HEK293 (cell line): ENCODE data around the gene ADPRHL1.

Source experiments
- CTCF ChIA-PET: fragments of 350-600 bp; formaldehyde crosslinking; extraction: SDS; loops from one replicate; lab custom pipeline; 2021; ENCODE audit warnings: antibody characterized with exemption; lab: Yijun Ruan, JAX
- POLR2A ChIA-PET: fragments of 300-600 bp; formaldehyde crosslinking; extraction: SDS; loops from one replicate; lab custom pipeline; 2020; ENCODE audit warnings: antibody characterized with exemption, inconsistent platforms; lab: Yijun Ruan, JAX
- H3K27ac ChIP-seq: fragments of 200-500 bp; sonication (Bioruptor generic); 2 replicates; pipeline ENCODE4 v1.5.1; 2014; ENCODE audit warnings: low read depth, low read length, control low read depth, inconsistent platforms; ENCODE audit errors: extremely low read depth
- H3K36me3 ChIP-seq, 2 experiments: fragments of 200-500 bp in 1 of 2; sonication (Bioruptor generic) in 1 of 2; 1 replicate in 1 of 2; 2 replicates in 1 of 2; pipeline ENCODE4 v1.5.1; 2014 to 2017; ENCODE audit warnings: inconsistent platforms in 2 of 2, low read length in 2 of 2; ENCODE audit not compliant: control insufficient read depth in 2 of 2, insufficient read depth in 1 of 2
- H3K4me1 ChIP-seq: fragments of 200-500 bp; sonication (Bioruptor generic); 2 replicates; pipeline ENCODE4 v1.5.1; 2014; ENCODE audit warnings: mild to moderate bottlenecking, low read length, inconsistent platforms; ENCODE audit not compliant: control insufficient read depth, insufficient read depth
- H3K4me3 ChIP-seq: 2 replicates; pipeline ENCODE4 v1.5.1; 2011; ENCODE audit warnings: low read depth, mild to moderate bottlenecking, control low read depth, low read length, moderate library complexity
- H3K9me3 ChIP-seq: fragments of 200-500 bp; sonication (Bioruptor generic); 2 replicates; pipeline ENCODE4 v1.5.1; 2014; ENCODE audit warnings: low read depth, low read length, inconsistent platforms; ENCODE audit not compliant: control insufficient read depth, insufficient read depth
- BCL11B ChIP-seq: fragments of 450-650 bp; formaldehyde crosslinking; IDR thresholded peaks from 2 replicates; pipeline ENCODE4 v1.5.1; 2016; ENCODE audit warnings: low read depth, missing biosample characterization, missing genetic modification characterization
- KLF1 ChIP-seq: fragments of 450-650 bp; formaldehyde crosslinking; IDR thresholded peaks from 2 replicates; pipeline ENCODE4 v1.5.1; 2016; ENCODE audit warnings: missing biosample characterization, missing genetic modification characterization
- MEIS1 ChIP-seq: sonication (generic); formaldehyde crosslinking; IDR thresholded peaks from 2 replicates; pipeline ENCODE4 v1.8.1; 2022; ENCODE audit warnings: missing genetic modification reagents, mild to moderate bottlenecking, borderline replicate concordance
- OVOL3 ChIP-seq: fragments of 450-650 bp; formaldehyde crosslinking; IDR thresholded peaks from 2 replicates; pipeline ENCODE4 v1.5.1; 2016; ENCODE audit warnings: missing biosample characterization, missing genetic modification characterization
- SCRT1 ChIP-seq: fragments of 450-650 bp; formaldehyde crosslinking; IDR thresholded peaks from 2 replicates; pipeline ENCODE4 v1.5.1; 2016; ENCODE audit warnings: missing biosample characterization, missing genetic modification characterization, borderline replicate concordance
- SP3 ChIP-seq: fragments of 450-650 bp; formaldehyde crosslinking; IDR thresholded peaks from 2 replicates; pipeline ENCODE4 v1.5.1; 2016; ENCODE audit warnings: missing biosample characterization, missing genetic modification characterization
- ZBTB49 ChIP-seq: fragments of 450-650 bp; formaldehyde crosslinking; IDR thresholded peaks from 2 replicates; pipeline ENCODE4 v1.5.1; 2016; ENCODE audit warnings: missing biosample characterization, missing genetic modification characterization, low read depth
- ZEB2 ChIP-seq: fragments of 450-650 bp; formaldehyde crosslinking; IDR thresholded peaks from 2 replicates; pipeline ENCODE4 v1.5.1; 2016; ENCODE audit warnings: missing biosample characterization, missing genetic modification characterization
- ZIC2 ChIP-seq: fragments of 450-650 bp; formaldehyde crosslinking; IDR thresholded peaks from 2 replicates; pipeline ENCODE4 v1.5.1; 2016; ENCODE audit warnings: missing biosample characterization, missing genetic modification characterization
- ZNF169 ChIP-seq: fragments of 450-650 bp; formaldehyde crosslinking; IDR thresholded peaks from 2 replicates; pipeline ENCODE4 v1.5.1; 2016; ENCODE audit warnings: missing biosample characterization, missing genetic modification characterization
- ZNF175 ChIP-seq: fragments of 450-650 bp; formaldehyde crosslinking; IDR thresholded peaks from 2 replicates; pipeline ENCODE4 v1.5.1; 2016; ENCODE audit warnings: missing biosample characterization, missing genetic modification characterization
- ZNF24 ChIP-seq: fragments of 450-650 bp; formaldehyde crosslinking; IDR thresholded peaks from 2 replicates; pipeline ENCODE4 v1.5.1; 2016; ENCODE audit warnings: missing biosample characterization, missing genetic modification characterization
- ZNF391 ChIP-seq: fragments of 450-650 bp; formaldehyde crosslinking; IDR thresholded peaks from 2 replicates; pipeline ENCODE4 v1.5.1; 2016; ENCODE audit warnings: low read depth, missing biosample characterization, missing genetic modification characterization, borderline replicate concordance
- ZNF48 ChIP-seq: fragments of 450-650 bp; formaldehyde crosslinking; IDR thresholded peaks from 2 replicates; pipeline ENCODE4 v1.5.1; 2016; ENCODE audit warnings: missing biosample characterization, missing genetic modification characterization
- ZNF544 ChIP-seq: fragments of 450-650 bp; formaldehyde crosslinking; IDR thresholded peaks from 2 replicates; pipeline ENCODE4 v1.5.0; 2017; ENCODE audit warnings: missing biosample characterization, missing genetic modification characterization
- ZNF600 ChIP-seq: fragments of 450-650 bp; formaldehyde crosslinking; IDR thresholded peaks from 2 replicates; pipeline ENCODE4 v1.5.1; 2016; ENCODE audit warnings: missing biosample characterization, missing genetic modification characterization
- ZNF621 ChIP-seq: fragments of 450-650 bp; formaldehyde crosslinking; IDR thresholded peaks from 2 replicates; pipeline ENCODE4 v1.5.1; 2017; ENCODE audit warnings: missing biosample characterization, missing genetic modification characterization
- ZNF626 ChIP-seq: fragments of 450-650 bp; sonication (Bioruptor Pico); formaldehyde crosslinking; IDR thresholded peaks from 2 replicates; pipeline ENCODE4 v1.5.1; 2018; ENCODE audit warnings: missing biosample characterization, missing genetic modification characterization, inconsistent platforms
- ZNF639 ChIP-seq: fragments of 450-650 bp; formaldehyde crosslinking; IDR thresholded peaks from 2 replicates; pipeline ENCODE4 v1.5.1; 2016; ENCODE audit warnings: missing biosample characterization, missing genetic modification characterization
- ZNF791 ChIP-seq: fragments of 450-650 bp; formaldehyde crosslinking; IDR thresholded peaks from 2 replicates; pipeline ENCODE4 v1.5.1; 2016; ENCODE audit warnings: missing biosample characterization, missing genetic modification characterization
- TF ChIP-seq, protein P1 (sequence below): sonication (generic); formaldehyde crosslinking; IDR thresholded peaks from 2 replicates; pipeline ENCODE4 v1.8.1; 2022; ENCODE audit warnings: mild to moderate bottlenecking, moderate library complexity, missing genetic modification reagents
- TF ChIP-seq, protein P2 (sequence below): fragments of 450-650 bp; formaldehyde crosslinking; IDR thresholded peaks from 2 replicates; pipeline ENCODE4 v1.5.1; 2016; ENCODE audit warnings: missing biosample characterization, missing genetic modification characterization
- TF ChIP-seq, protein P3 (sequence below): fragments of 450-650 bp; formaldehyde crosslinking; IDR thresholded peaks from 2 replicates; pipeline ENCODE4 v1.5.1; 2016; ENCODE audit warnings: missing biosample characterization, missing genetic modification characterization

ADPRHL1 gene

GRCh38 chr13:113489171-113489548 is 35.9 kb upstream of the ADPRHL1 start (continued):
- TF ChIP-seq ZEB2 (peak; percentile 52; the same call in 1 of the 2 replicates), KLF1 (tag by site-specific recombination) (no peak), ZNF24 (tag by site-specific recombination) (no peak), ZNF391 (tag by site-specific recombination) (no peak)

GRCh38 chr13:113488283-113488682 is 35.0 kb upstream of the ADPRHL1 start:
- Histone ChIP-seq H3K36me3 (peaks cover 0 to 4% of the 10 kb centered on the region in 2 experiments; a peak in 1 of 3 replicates), H3K27ac (no peak overlapping the region), H3K4me3 (no peak overlapping the region), H3K4me1 (peaks cover 12% of the 10 kb centered on the region), H3K9me3 (no peaks in the 10 kb centered on the region)
- ChIA-PET POLR2A (interaction anchor here (0.7 kb wide), 1 partner anchor 9 kb away, joined by 3 read pairs; no protein-coding TSS in a partner anchor), CTCF (interaction anchor here (1.5 to 1.7 kb wide), 2 partner anchors 15 to 34 kb away, joined by 3 to 4 read pairs; no protein-coding TSS in a partner anchor)
- TF ChIP-seq ZNF600 (tag by site-specific recombination), result no peak
- no peak for TF ChIP-seq SP3
- TF ChIP-seq BCL11B (tag by site-specific recombination), result no peak
- TF ChIP-seq ZEB2, result no peak
- TF ChIP-seq ZNF391 (tag by site-specific recombination), result no peak
- no peak for TF ChIP-seq SCRT1
- no peak for TF ChIP-seq ZNF621 (tag by site-specific recombination)
- no peak for TF ChIP-seq MEIS1 (CRISPR knock-in tag)

GRCh38 chr13:113486698-113487097 is 33.4 kb upstream of the ADPRHL1 start:
- peaks cover 8% of the 10 kb centered on the region for H3K4me1 ChIP-seq
- no peaks in the 10 kb centered on the region for H3K9me3 ChIP-seq
- peaks cover 0 to 4% of the 10 kb centered on the region in 2 experiments; a peak in 1 of 3 replicates for H3K36me3 ChIP-seq
- H3K4me3 ChIP-seq, result no peak overlapping the region
- TF ChIP-seq, protein P1, sequence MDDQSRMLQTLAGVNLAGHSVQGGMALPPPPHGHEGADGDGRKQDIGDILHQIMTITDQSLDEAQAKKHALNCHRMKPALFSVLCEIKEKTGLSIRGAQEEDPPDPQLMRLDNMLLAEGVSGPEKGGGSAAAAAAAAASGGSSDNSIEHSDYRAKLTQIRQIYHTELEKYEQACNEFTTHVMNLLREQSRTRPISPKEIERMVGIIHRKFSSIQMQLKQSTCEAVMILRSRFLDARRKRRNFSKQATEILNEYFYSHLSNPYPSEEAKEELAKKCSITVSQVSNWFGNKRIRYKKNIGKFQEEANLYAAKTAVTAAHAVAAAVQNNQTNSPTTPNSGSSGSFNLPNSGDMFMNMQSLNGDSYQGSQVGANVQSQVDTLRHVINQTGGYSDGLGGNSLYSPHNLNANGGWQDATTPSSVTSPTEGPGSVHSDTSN (CRISPR knock-in tag), result no peak
- TF ChIP-seq ZNF600 (tag by site-specific recombination), result no peak
- TF ChIP-seq ZNF175 (tag by site-specific recombination), result no peak
- no peak for TF ChIP-seq ZNF626 (tag by site-specific recombination)
- no peak for TF ChIP-seq ZBTB49 (tag by site-specific recombination)
- no peak for TF ChIP-seq ZNF169 (tag by site-specific recombination)
- no peak overlapping the region for H3K27ac ChIP-seq
- CTCF ChIA-PET, result no interaction called here
- POLR2A ChIA-PET, result no interaction called here

DNA sequence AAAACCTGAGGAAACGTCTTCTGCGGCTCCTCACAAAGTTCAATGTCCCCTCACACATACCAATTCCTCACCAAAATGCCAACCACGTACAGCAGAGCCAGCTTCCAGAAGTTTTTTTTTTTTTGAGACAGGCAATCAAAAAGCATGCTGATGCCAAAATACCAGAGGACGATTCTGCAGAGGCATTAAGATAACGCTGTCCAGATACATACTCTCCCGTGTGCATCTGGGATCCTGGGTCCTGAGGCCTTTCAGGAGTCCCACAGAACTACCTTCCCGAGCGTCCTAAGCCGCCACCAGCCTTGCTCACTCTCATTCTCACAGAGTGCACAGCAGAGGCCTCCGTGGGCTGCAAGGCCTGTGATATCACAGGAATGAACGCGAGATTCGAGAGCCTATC is 32.3 kb upstream of the ADPRHL1 start:
- Histone ChIP-seq H3K27ac (no peak overlapping the region), H3K4me3 (no peak overlapping the region), H3K9me3 (no peaks in the 10 kb centered on the region), H3K36me3 (peaks cover 0 to 5% of the 10 kb centered on the region in 2 experiments; a peak in 1 of 3 replicates), H3K4me1 (peaks cover 8% of the 10 kb centered on the region)
- ChIA-PET CTCF (interaction anchor here (0.6 kb wide), 1 partner anchor 457 kb away, joined by 4 read pairs; no protein-coding TSS in a partner anchor), POLR2A (no interaction called here)
- no peak for TF ChIP-seq ZNF48
- TF ChIP-seq ZIC2 (tag by site-specific recombination), result no peak
- TF ChIP-seq, protein P2, sequence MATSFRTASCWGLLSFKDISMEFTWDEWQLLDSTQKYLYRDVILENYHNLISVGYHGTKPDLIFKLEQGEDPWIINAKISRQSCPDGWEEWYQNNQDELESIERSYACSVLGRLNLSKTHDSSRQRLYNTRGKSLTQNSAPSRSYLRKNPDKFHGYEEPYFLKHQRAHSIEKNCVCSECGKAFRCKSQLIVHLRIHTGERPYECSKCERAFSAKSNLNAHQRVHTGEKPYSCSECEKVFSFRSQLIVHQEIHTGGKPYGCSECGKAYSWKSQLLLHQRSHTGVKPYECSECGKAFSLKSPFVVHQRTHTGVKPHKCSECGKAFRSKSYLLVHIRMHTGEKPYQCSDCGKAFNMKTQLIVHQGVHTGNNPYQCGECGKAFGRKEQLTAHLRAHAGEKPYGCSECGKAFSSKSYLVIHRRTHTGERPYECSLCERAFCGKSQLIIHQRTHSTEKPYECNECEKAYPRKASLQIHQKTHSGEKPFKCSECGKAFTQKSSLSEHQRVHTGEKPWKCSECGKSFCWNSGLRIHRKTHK (tag by site-specific recombination), result no peak
- TF ChIP-seq, protein P3, sequence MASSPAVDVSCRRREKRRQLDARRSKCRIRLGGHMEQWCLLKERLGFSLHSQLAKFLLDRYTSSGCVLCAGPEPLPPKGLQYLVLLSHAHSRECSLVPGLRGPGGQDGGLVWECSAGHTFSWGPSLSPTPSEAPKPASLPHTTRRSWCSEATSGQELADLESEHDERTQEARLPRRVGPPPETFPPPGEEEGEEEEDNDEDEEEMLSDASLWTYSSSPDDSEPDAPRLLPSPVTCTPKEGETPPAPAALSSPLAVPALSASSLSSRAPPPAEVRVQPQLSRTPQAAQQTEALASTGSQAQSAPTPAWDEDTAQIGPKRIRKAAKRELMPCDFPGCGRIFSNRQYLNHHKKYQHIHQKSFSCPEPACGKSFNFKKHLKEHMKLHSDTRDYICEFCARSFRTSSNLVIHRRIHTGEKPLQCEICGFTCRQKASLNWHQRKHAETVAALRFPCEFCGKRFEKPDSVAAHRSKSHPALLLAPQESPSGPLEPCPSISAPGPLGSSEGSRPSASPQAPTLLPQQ (tag by site-specific recombination), result no peak
- no peak for TF ChIP-seq ZNF544 (tag by site-specific recombination)
- no peak for TF ChIP-seq ZNF791 (tag by site-specific recombination)
- TF ChIP-seq ZNF639, result no peak
- TF ChIP-seq OVOL3 (tag by site-specific recombination), result no peak
